ENCODE measurements around the gene FGF13.

Gene FGF13

GRCh38 chrX:138664016-138664415, 47.5 kb downstream of the FGF13 start:
- ATAC-seq (no peak), DNase-seq (no peak)

- DNase-seq (no peak), ATAC-seq (no peak)
Observed at GRCh38 chrX:138651494-138651893, 60.0 kb downstream of the FGF13 start.

DNA sequence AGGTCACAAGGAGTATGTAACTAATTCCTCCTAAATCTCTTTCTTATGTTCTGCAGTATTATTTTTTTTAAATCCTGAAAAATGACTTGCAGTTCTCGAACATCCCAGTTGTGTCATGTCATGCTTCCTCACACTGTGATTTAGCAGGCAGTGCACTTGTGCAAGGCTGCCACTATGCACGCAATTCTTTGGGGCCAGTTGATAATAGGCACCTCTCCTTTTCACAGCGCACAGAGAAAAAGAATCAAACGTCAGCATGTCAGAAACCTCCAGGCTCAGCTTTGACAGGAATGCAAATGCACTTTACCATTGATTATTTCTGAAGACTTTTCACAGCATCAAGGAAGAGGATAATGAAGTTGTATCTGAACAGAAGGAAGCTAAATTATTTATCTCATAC, 62.9 kb downstream of the FGF13 start:
- DNase-seq = no peak
- ATAC-seq = no peak

DNA sequence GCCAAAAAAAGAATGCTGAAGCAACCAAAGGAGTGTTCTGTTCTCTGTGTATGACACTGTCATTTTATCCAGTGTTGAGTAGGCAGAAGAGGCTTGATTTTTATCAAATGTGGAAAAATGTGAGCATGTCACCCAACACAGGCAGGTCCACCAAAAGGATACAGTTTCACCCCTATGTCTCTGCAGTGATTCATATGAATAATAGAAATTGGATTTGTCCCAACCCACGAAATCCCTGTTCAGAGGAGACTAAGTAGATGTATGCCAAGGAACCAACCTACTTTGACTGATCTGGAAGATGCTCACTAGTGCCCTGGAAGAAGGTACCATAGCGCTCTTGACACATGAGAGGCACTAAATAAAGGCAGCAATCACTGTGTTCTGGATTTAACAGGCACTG, 72.5 kb downstream of the FGF13 start:
- ATAC-seq (no peak), DNase-seq (no peak)
